ENCODE results near the gene RALGPS1. TPM values are rescaled to one million over a fixed set of nuclear protein-coding genes. Genes with fewer than 3 reads are reported as not detected.

RALGPS1 gene
- total RNA-seq, 1 experiment from 2014 or later: 18.6 TPM

GRCh38 chr9:126985870-126986498, 71.4 kb downstream of the RALGPS1 start:
- Histone ChIP-seq H3K9ac (ENCODE audit: extremely low read depth, insufficient read length, low read length) (no peak overlapping the region), H3K4me2 (ENCODE audit: insufficient read depth, insufficient read length, low read length) (no peak overlapping the region), H3K27me3 (ENCODE audit: insufficient read depth, low read length) (no peaks in the 10 kb centered on the region), H2AK5ac (ENCODE audit: insufficient read length, low read length) (no peak overlapping the region), H3K23ac (ENCODE audit: insufficient read length, low read depth, low read length) (no peak overlapping the region), H3K4me1 (ENCODE audit: insufficient read depth, low read length) (no peaks in the 10 kb centered on the region), H4K91ac (ENCODE audit: insufficient read length, low read depth, low read length) (no peak overlapping the region), H4K5ac (ENCODE audit: insufficient read length, low read depth, low read length) (no peak overlapping the region), H3K79me2 (ENCODE audit: insufficient read depth, low read length) (no peaks in the 10 kb centered on the region), H4K20me1 (ENCODE audit: control insufficient read depth, insufficient read depth, insufficient read length) (no peaks in the 10 kb centered on the region), H3K14ac (ENCODE audit: insufficient read depth, low read length) (no peak overlapping the region), H3K56ac (ENCODE audit: insufficient read length, low read depth, low read length) (no peak overlapping the region), H2BK12ac (ENCODE audit: insufficient read length, low read depth, low read length) (no peak overlapping the region), H2BK15ac (ENCODE audit: low read depth, low read length) (no peak overlapping the region), H3T11ph (ENCODE audit: low read length) (no peak overlapping the region), H3K9me3 (ENCODE audit: control insufficient read depth, low read depth, low read length) (no peaks in the 10 kb centered on the region), H3K23me2 (ENCODE audit: insufficient read length, low read depth, low read length, poor library complexity, severe bottlenecking) (no peaks in the 10 kb centered on the region), H2BK5ac (ENCODE audit: insufficient read length, low read length) (no peak overlapping the region), H3K27ac (ENCODE audit: insufficient read length, low read depth, low read length) (no peak overlapping the region), H3K4ac (ENCODE audit: low read depth, low read length) (no peak overlapping the region), H4K8ac (replicated peaks; ENCODE audit: insufficient read length, low read depth, low read length) (no peak overlapping the region), H3K79me1 (ENCODE audit: insufficient read depth, low read depth, low read length, poor library complexity, severe bottlenecking) (no peaks in the 10 kb centered on the region), H3K18ac (ENCODE audit: insufficient read length, low read depth, low read length) (no peak overlapping the region), H2BK20ac (ENCODE audit: low read depth, low read length, poor library complexity, severe bottlenecking) (no peak overlapping the region), H2BK120ac (ENCODE audit: low read depth, low read length, poor library complexity, severe bottlenecking) (no peak overlapping the region), H2AFZ (ENCODE audit: low read length) (no peak overlapping the region)
- Mint-ChIP-seq H3K9me3 (0 out of 5 replicates have a peak, but pooled peaks cover 0 to 2% of the 10 kb centered on the region in 2 experiments), H3K27me3 (ENCODE audit: low read depth) (no peaks in the 10 kb centered on the region), H3K4me3 (no peak overlapping the region; a peak in 1 of 5 replicates), H3K4me1 (peaks cover 0 to 6% of the 10 kb centered on the region in 2 experiments; a peak in 1 of 4 replicates), H3K36me3 (ENCODE audit: insufficient read depth in 1 of 3, low read depth in 3 of 3) (peaks cover 0 to 5% (median 3%) of the 10 kb centered on the region in 3 experiments; a peak in 3 of 7 replicates), H3K27ac (no peak overlapping the region)
- WGBS (ENCODE audit: extremely low coverage, insufficient read length, low lambda C conversion rate): no CpG with 5 or more reads among the region's 7 CpGs
- no peak for DNase-seq
- TF ChIP-seq CTCF (conservative IDR thresholded peaks at IDR 0.05): no peak

Measured in H9 (cell line).